HG03097 (cell line): ENCODE data around the gene CYFIP1.

Source experiments
- ATAC-seq: cut with Tn5 transposase; IDR thresholded peaks from one replicate; pipeline ENCODE4 v1.9.1; 2021; ENCODE audit not compliant: unreplicated experiment, low FRiP score

The CYFIP1 gene

DNA sequence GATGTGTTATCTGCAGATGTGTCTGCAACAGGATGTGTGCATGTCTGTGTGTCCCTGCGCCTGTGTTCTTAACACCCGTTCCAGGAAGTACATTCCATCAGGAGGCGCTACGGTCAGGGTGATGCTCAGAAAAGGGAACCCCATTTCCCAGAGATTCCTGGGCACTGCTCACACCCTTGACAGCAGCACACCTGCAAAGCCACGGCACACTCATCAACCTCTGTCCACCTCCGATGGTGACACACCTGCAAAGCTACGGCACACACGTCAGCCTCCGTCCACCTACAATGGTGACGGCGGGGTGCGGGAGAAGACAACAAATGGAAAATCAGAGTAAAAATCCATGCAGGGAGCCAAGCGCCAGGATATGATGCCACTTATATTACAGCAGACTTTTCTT, 86.3 kb downstream of the CYFIP1 start:
- ATAC-seq = no peak

DNA sequence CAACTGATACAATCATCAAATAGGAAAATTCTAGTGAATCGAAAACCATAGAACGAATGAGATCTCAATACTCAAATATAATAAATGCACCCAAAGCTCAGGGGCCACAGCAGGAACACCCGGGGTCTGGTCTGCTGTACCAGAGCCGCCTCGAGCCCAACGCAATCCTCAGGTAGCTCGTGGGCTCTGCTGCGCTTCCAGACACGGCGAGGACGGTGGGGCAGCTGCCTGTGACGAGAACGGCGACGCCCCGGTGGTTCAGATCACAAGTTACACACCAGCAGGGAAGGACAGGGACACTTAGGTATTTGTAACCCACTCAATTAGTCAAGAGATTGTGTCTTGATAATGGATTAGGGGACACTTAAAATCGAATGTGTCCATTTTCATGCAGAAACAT, 87.1 kb downstream of the CYFIP1 start:
- no peak for ATAC-seq

DNA sequence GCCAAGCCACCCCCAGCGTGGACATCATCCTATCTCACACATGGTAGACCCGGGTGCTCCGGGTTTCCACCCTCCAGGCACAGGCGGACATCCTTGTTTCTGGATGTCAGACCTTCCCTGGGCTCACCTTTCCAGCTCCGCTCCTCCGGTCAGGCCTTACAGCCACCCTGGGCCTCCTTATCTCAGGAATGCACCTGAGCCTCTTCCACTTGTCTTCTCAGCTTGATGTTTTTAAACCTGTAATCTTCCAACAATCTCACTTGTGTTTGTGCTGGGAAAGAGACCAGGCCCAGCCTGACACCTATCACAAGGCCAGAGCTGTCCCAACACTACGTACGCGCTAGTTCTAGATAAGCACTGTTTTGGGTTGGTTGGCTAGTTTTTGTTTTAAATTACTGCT, 87.8 kb downstream of the CYFIP1 start:
- no peak for ATAC-seq

DNA sequence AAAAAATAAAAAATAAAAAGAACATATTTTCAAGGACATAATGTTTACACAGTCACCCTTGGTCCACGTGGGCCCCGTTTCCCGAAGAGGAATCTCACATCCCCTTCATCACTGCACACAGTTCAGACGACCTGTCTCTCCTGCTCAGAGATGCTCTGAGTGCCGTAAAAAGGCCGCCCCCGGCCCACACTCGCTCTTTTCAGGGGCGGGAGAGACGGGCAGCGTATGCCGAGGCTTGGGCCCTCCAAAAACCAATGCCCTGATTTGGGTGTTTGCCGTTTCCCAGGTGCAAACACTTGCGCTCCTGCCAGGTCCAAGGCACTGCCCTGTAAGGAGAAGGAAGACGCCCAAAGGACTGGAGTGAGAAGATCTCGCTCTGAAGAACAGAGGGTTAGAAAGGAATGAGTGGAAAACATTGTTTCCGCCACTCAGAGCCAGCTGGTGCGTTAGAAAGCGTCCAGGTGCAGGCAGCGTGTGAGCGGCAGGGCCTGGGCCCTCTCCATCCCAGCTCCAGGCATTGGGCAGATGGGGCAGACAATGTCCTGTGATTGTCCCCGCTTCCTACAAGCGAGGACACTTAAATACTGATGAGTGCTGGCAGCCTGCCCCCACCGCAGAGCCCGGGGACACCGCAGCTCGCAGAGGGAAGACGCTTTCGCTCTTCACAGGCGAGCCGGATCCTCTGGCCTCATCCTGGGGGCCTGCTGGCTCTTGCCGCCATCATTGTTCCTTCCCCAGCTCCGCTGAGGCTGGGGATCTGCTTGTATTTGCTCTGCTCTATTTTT, 88.5 kb downstream of the CYFIP1 start:
- no peak for ATAC-seq

DNA sequence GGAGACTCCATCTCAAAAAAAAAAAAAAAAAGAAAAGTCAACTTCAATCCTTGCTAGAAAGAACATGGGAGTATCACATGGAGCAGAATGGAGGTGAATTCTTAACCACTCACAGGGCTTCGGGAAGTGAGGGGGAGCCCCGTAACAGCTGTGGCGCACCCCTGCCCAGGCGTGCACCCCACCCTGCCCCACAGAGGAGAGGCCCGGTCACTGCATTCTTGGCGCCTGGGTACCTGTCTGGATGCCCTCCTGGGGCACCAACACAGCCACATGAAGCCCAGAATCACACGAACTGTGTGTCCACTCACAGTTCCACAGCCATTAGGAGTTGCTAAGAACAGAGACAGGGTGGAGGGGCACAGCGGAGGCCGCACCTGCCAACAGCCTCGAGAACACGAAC, 89.9 kb downstream of the CYFIP1 start:
- ATAC-seq = no peak

DNA sequence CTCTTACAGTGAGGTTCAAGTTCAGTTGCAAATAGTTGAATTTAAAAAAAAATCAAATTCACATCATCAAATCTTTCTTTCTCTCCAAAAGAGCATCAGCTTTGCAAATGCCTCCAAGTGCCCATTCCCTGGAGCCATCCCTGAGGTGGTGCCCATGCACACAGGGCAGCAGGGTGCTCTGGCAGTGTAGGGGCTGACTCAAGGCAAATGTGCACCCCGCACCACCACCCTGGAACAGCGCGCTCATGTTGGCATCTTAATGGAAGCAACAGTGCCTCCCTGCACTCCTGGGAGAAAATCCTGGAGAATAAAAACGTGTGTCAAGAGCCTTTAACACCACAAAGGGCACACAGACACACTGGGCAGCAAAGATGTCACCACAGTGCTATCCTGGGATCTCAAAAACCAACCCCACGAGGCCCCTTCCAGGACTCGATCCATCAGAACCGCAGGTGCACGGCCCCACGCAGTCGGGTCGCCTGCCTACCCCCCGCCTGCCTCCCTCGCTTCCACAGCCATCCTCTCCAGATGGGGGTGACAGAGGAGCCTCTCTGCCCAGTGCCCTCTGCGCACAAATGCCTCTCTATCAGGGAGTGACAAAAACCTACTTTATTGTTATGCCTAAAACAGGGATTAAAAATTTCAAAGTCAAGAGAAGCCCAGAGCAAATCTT, 90.9 kb downstream of the CYFIP1 start:
- ATAC-seq = no peak

DNA sequence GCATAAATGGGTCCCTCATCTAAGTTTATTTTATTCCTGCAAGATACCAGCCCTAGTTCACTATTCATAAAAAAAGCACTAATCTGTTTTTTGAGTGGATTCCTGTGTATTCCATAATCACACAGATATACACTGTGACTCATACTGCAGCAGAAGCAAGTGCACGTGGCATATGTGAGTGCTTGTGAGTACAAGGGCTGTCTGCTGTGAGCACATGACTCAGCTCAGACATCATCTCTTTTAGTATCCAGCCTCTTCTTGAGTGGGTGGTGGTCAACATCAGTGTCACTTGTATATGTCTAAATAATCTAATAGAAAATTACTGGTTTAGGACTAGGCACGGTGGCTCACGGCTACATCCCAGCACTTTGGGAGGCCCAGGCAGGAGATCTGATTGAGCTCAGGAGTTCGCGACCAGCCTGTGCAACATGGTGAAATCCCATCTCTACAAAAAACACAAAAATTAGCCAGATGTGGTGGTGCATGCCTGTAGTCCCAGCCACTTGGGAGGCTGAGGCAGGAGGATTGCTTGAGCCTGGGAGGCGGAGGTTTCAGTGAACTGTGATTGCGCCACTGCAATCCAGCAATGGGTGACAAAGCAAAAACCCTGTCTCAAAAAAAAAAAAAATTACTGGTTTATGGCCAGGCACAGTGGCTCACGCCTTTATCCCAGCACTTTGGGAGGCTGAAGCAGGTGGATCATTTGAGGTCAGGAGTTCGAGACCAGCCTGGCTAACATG, 91.9 kb downstream of the CYFIP1 start:
- no peak for ATAC-seq

DNA sequence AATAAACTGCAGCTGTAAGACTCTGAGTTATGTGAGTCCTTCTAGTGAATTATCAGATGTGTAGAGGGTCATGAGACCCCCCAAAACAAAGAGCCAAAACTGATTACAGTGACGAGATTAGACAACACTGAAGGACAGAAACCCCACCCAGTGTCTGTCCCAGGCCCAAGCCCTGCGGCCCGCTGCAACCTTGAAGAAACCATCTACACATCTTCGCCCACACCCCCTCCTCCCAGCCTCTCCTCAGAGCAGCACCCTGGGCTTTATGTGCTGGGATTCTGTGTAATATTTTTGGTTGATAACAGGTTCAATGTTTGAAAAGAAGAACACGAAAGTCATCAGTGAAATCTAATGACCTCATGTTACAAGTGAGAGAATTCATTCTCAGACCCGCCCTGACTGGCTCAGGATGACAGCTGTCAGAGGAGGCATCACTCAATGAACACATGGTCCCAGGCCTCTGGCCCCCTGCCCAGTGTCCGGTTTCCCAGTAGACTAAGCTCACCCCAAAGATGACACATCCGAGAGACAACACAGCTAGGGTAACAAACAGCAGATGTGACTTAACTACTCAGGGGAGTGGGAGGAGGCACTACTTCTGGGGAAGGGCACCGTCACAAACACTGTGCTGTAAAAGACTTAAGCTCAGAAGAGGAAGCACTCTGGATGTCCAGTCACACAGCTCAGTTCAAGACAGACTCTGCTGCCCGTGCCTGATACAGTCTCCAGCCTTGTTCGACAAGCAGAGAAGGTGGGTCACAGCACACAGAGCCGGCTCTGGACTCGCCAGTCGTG, 92.8 kb downstream of the CYFIP1 start:
- no peak for ATAC-seq

DNA sequence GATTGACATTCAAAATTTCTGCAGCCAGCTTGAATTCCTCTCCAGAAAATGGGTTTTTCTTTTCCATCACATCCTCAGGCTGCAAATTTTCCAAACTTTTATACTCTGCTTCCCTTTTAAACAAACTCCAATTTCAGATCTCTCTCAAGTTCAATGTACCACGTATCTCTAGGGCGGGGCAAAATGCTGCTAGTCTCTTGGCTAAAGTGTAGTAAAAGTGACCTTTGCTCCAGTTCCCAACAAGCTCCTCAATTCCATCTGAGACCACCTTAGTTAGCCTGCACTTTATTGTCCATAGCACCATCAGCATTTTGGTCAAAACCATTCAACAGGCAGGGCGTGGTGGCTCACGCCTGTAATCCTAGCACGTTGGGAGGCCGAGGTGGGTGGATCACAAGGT, 95.0 kb downstream of the CYFIP1 start:
- ATAC-seq = no peak

DNA sequence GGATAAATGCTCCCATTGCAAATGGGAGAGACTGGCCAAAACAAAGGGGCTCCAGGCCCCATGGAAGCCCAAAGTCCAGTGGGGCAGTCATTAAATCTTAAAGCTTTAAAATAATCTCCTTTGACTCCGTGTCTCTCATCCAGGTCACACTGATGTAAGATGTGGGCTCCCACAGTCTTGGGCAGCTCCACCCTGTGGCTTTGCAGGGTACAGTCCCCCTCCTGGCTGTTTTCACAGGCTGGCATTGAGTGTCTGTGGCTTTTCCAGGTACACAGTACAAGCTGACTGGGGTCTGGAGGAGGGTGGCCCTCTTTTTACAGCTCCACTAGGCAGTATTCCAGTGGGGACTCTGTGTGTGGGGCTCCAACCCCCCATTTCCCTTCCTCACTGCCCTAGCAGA, 95.8 kb downstream of the CYFIP1 start:
- ATAC-seq = no peak

DNA sequence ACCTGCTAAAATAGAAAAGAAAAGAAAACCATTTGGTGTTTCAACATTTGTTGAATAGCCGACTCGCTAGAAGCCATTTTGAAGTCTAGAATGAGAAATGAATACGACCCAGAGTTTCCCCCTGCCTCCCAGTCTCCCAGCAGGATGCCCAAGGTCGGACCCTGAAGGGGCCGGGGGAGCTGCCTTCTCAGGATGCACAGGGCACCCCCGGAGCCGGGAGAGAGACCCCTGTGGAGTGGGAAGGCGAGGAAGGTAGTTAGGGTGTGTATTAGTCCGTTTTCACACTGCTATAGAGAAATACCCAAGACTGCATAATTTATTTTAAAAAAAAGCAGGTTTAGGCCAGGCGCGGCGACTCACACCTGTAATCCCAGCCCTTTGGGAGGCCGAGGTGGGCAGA, 97.0 kb downstream of the CYFIP1 start:
- ATAC-seq = no peak

DNA sequence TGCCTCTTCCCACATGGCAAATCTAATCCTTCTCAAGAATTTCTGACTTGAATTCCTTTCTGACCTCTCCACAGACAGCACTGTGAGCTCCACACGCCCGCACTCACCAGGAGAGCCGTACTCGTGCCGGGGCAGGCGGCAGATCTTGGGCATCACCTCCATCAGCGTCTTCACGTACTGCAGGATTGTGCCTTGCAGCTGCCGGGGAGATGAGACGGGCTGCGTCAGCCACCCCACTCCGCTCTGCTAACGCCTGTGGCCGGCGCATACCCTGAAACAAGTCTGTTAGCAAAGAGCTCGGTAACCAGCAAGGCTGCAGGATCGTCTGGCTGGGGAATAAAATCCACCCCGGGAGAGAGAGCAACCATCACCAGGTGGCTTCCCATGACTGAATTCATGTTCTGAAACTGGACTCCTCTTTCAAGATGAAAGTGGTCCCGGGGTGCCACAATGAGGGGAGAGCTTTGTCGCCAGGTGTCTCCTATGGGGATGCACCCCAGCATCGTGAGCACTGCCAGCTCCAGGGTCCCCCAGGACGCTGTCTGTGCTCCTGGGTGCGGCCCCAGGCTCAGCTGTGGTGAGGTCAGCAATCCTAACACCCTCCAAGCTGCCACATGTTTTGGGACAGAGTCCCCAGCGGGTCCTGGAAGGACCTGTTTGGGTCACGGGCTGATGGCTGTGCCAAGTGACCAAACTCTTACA, 98.3 kb downstream of the CYFIP1 start:
- no peak for ATAC-seq

DNA sequence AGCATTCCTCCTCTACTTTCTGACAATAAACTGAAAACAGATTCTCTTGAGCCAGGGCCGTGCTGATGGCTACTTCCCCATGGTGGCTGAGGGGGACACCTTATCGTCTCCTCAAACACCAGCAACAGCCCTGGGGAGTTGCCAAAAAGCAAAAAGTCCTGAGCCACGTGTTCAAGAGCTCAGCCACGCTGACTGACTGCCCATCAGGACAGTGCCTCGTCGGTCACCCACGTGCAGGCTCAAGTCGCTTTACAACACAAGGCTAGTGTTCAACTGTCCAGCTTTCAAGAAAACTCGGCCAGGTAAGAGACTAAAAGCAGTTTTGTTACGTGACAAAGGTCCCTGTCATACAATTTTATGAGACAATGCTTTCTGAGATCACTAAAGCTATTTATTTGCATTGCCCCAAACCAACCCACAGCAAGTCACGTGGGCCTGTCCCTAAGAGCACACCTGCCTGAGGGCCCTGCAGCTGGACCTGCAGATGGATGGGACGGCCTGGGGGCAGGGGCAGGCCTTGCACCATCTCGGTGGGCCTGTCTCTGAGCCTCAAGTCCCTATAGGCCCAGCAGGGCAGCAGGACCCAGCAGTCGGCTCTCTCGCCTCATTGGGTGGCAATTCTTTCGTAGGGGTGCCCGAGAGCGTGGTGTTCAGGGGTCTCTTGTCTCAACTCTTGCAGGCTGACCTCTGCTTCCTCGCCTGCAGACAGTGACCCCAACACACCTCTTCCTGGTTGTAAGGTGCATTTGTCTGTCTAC, 99.0 kb downstream of the CYFIP1 start:
- ATAC-seq = no peak

DNA sequence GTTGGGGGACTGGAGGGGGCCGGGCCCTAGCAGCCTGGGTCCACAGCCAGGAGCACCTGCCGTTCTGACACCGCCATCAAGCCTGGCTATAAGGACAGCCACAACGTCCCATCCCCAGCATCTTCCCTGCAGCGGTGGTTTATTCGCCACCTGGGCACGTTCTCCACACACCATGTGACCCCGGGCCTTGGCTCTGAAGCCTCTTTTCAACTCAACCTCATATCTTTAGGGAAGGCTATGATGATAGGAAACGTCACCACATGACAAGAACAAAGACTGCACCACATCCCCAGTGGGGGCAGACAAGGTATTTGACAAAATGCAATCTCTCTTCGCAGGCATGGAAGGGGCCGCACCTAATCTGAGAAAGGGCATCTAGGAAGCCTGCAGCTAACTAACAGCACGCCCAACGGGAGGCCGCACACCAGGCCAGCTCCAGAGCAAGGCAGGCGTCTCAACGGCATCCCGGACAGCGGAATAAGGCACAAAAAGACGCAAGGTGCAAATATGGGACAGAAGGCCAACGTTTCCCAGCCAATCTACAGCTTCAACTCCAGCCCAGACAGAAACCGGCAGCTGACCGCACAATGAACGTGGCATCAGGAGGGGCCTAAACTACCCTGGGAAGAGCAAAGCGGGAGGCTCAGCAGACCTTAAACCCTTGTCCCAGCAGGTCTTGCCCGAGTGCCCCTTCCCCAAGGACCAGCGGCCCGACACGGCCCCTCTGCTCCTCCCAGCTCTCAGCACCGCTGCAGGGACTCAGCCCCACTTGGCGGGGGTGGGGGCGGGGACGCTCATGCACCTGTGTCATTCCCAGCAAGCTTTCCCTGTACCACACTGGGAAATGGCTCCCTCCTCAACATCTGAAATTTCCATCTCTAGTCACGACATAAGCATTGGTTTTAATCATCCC, 99.8 kb downstream of the CYFIP1 start:
- ATAC-seq = no peak

DNA sequence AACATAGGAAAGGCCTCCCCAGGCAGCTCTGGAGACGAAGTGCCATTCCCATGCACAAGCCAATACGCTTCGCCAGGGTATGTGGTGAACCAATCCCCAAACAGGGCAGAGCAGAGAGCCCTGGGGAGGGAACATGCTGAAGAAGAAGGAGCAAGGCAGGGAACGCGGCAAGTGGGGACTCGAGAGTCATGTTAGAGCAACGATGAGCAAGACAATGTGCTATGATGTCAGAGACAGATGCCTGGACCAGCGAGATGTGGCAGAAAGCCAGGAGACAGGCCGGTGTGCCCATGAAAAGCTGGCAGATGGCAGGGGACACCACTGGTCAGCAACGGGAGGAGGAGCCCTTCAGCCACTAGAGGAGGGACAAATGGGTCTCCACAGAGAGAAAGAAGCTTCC, 102.1 kb downstream of the CYFIP1 start:
- ATAC-seq = no peak

DNA sequence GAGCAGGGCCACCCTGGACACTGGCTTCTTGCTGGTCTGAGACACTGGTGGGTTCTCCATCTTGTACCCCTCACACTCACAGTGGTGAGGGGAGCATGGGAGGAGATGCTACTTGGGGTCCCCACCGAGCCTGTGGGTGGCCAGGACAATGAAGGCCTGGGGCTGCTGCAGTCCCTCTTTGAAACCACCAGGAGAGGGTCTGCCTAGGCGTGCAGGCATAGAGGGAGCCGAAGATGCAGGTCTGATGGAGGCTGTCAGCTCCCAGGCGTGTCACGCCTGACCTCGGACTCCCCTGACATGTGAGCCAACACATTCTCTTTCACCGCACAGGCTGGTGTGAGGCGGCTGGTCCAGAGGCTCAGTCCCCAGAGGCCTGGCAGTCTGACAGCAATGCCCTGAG, 102.6 kb downstream of the CYFIP1 start:
- ATAC-seq = no peak

DNA sequence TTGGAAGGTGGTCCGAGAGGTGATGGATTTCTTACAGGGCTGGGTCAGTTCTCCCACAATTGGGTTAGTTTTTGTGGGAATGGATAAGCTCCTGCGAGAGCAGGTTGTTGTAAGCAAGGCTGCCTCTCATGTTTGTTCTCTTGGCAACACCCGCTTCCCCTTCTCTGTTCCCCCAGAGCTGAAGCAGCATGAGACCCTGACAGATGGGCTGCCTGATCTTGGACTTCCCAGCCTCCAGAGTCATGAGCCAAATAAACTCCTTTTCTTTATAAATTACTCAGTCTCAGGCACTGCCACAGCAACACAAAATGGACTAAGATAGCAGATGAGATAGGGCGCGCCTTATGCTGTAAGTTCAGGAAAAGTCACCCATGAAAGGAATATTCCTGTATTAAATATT, 103.1 kb downstream of the CYFIP1 start:
- ATAC-seq = no peak

DNA sequence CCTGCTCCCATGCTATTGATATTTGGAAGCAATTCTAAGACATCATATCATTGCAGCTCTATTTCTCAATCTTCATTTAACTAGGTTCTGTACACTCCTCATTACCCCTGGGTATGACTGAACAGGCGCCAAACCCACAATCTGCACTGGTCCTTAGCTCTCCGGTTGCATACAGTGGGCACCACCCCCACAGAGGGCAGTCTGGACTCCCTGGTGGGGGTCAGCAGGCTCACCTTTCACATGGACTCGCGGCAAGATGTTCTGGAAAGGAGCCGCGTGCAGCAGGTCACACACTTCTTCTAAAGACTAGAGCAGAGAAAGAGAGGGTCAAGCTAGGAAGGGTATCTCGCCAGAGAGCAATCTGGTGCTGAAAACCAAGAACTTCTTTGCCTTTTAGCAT, 105.2 kb downstream of the CYFIP1 start:
- ATAC-seq = no peak

DNA sequence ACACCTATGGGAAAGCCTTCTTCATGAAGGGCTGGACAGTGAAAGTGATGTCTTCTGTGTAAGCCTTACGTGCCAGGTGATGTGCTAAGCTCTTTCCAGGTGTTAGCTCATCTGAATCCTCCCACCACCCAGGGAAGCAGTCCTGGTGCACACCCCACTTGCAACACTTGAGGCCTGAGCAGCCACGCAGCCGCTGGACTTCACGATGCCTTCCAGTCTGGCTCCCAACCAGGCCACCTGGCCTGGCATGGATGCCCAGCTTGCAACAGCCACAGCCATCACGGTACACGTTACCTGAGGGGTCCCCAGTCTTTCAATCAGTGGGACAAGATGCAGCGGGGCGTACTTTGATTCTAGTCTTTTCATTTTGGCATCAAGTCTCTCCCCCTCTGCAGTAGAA, 105.9 kb downstream of the CYFIP1 start:
- ATAC-seq = no peak
